ENCODE data around the gene IRF9. TPM values are rescaled to one million over a fixed set of nuclear protein-coding genes. Genes with fewer than 3 reads are reported as not detected.

The IRF9 gene
- polyA plus RNA-seq, 1 experiment = 48.4 TPM

DNA sequence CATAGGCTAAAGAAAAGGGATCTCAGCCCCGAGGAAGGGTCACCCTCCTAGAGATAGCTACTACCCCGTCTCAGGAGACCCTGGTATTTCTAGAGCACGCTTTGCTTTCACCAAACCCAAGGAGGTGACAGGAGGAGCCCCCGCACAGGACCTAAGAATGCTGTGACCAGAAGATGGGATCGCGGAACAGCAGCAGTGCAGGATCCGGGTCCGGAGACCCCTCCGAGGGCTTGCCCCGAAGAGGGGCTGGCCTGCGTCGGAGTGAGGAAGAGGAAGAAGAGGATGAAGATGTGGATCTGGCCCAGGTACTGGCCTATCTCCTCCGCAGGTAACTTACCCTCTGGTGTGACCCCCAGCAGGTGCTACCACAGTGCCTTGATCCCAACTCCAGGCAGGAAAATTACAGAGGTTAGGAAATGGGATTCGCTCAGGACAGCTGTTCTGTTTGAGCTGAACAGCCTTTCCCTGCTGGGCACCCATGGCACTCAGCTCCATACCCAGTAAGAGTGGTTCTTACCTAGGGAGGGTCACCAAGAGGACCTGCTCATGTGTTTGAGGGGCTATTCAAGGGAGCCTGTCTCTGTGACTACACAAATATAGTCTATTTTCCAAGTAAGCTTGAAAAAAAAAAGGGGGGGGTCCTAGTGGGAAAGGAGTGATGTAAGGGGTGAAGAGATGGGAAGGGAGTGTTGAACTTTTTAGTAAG, 45.5 kb upstream of the IRF9 start:
- no peak for DNase-seq (ENCODE audit: low read depth, low spot score)
- no peaks in the 10 kb centered on the region for H3K27me3 ChIP-seq (ENCODE audit: control insufficient read depth, insufficient read depth, low read length)
- H3K9me3 ChIP-seq (ENCODE audit: control insufficient read depth, insufficient read depth, low read length) = no peaks in the 10 kb centered on the region
- POLR2A ChIA-PET = interaction anchor here (1.0 to 2.5 kb wide), 8 partner anchors 9 to 1020 kb away, joined by 3 to 36 read pairs (median 8); partner anchors contain the start of genes ACIN1, C14orf119, CHMP4A and PCK2
- TF ChIP-seq, protein P1, sequence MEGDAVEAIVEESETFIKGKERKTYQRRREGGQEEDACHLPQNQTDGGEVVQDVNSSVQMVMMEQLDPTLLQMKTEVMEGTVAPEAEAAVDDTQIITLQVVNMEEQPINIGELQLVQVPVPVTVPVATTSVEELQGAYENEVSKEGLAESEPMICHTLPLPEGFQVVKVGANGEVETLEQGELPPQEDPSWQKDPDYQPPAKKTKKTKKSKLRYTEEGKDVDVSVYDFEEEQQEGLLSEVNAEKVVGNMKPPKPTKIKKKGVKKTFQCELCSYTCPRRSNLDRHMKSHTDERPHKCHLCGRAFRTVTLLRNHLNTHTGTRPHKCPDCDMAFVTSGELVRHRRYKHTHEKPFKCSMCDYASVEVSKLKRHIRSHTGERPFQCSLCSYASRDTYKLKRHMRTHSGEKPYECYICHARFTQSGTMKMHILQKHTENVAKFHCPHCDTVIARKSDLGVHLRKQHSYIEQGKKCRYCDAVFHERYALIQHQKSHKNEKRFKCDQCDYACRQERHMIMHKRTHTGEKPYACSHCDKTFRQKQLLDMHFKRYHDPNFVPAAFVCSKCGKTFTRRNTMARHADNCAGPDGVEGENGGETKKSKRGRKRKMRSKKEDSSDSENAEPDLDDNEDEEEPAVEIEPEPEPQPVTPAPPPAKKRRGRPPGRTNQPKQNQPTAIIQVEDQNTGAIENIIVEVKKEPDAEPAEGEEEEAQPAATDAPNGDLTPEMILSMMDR (IDR thresholded peaks at IDR 0.05; ENCODE audit: low read depth, low read length) = no peak
- H3K27ac ChIP-seq (ENCODE audit: low read depth, low read length) = no peak overlapping the region
- CTCF ChIA-PET = interaction anchor here (0.6 to 2.6 kb wide), 8 partner anchors 9 to 192 kb away, joined by 3 to 21 read pairs (median 6); partner anchors contain the start of genes CIDEB, IRF9, PCK2 and PSME1
- peak overlapping the region; percentile 92 for H3K4me3 ChIP-seq (ENCODE audit: low read depth, low read length)

DNA sequence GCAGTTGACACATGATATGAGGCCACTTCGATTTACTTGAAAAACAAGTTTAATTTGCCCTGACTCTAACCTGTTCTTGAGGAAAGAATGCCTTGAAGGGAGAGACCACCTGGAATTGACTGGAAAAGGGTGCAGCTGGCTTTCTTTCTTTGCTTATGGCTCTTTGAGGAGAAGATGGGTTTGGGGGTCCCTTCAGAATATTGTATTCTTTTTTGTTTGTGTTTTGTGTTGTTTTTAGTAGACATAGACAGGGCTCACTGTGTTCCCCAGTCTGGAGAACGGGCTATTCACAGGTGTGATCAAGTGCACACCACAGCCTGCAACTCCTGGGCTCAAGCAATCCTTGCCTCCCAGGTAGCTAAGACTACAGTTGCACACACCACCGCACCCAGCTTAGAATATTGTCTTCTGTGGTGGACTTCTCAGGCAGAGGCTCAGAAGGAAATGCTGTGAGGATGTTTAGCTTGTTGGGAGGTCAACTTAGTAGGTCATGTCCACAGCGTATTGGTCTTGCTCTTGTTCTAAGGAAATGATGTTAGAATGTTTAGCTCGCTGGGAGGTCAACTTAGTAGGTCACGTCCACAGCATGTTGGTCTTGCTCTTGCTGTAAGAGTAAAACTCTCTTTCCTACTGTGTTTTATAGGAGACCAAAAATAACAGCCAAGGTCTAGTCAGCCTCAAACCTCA, 44.8 kb upstream of the IRF9 start:
- H3K27me3 ChIP-seq (ENCODE audit: control insufficient read depth, insufficient read depth, low read length) = no peaks in the 10 kb centered on the region
- CTCF ChIA-PET = interaction anchor here (1.2 to 1.4 kb wide), 2 partner anchors 45 to 180 kb away, joined by 3 to 5 read pairs; partner anchors contain the start of gene IRF9
- TF ChIP-seq, protein P1 (IDR thresholded peaks at IDR 0.05; ENCODE audit: low read depth, low read length) = no peak
- DNase-seq (ENCODE audit: low read depth, low spot score) = no peak
- H3K4me3 ChIP-seq (ENCODE audit: low read depth, low read length) = no peak overlapping the region
- no peak overlapping the region for H3K27ac ChIP-seq (ENCODE audit: low read depth, low read length)
- no peaks in the 10 kb centered on the region for H3K9me3 ChIP-seq (ENCODE audit: control insufficient read depth, insufficient read depth, low read length)
- POLR2A ChIA-PET = no interaction called here

DNA sequence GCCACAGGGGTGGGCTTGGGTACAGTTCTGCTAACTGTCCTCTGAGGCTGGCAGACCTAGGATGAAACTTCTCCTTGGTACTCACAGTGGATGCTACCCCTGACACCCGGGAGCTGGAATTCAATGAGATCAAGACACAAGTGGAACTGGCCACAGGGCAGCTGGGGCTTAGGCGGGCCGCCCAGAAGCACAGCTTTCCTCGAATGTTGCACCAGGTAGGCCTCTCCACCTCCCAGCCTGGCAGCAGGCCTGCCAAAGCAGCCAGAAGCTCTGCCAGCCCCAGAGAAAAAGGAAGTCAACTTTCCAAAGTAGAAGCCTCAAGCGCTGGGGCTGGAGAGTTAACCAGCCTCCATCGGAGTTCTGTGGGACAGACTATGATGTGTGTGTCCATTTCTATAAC, 43.9 kb upstream of the IRF9 start:
- Histone ChIP-seq H3K4me3 (ENCODE audit: low read depth, low read length) (no peak overlapping the region), H3K27me3 (ENCODE audit: control insufficient read depth, insufficient read depth, low read length) (no peaks in the 10 kb centered on the region), H3K27ac (ENCODE audit: low read depth, low read length) (no peak overlapping the region), H3K9me3 (ENCODE audit: control insufficient read depth, insufficient read depth, low read length) (no peaks in the 10 kb centered on the region)
- TF ChIP-seq, protein P1 (IDR thresholded peaks at IDR 0.05; ENCODE audit: low read depth, low read length) = no peak
- POLR2A ChIA-PET = no interaction called here
- no peak for DNase-seq (ENCODE audit: low read depth, low spot score)
- CTCF ChIA-PET = interaction anchor here (2.0 kb wide), 1 partner anchor 9 kb away, joined by 9 read pairs; no protein-coding TSS in a partner anchor

DNA sequence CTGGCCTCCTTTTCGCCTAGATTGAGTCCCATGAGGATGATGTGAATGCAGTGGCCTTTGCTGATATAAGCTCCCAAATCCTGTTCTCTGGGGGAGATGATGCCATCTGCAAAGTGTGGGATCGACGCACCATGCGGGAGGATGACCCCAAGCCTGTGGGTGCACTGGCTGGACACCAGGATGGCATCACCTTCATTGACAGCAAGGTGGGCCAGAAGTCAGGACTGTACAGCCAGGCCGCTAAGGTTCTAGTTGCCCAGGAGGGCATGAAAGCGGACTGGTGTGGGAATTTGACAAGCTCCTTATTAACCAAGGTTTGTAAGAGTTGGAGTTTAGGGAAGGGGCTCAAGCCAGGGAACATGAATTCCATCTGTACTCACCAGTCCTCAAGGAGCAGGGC, 41.4 kb upstream of the IRF9 start:
- CTCF ChIA-PET = interaction anchor here (0.9 kb wide), 1 partner anchor 11 kb away, joined by 3 read pairs; no protein-coding TSS in a partner anchor
- POLR2A ChIA-PET = no interaction called here

More for the DNA sequence above, 41.4 kb upstream of the IRF9 start:
- H3K9me3 ChIP-seq (ENCODE audit: control insufficient read depth, insufficient read depth, low read length) = no peaks in the 10 kb centered on the region
- no peak for DNase-seq (ENCODE audit: low read depth, low spot score)
- no peak overlapping the region for H3K27ac ChIP-seq (ENCODE audit: low read depth, low read length)
- TF ChIP-seq, protein P1 (IDR thresholded peaks at IDR 0.05; ENCODE audit: low read depth, low read length) = no peak
- H3K4me3 ChIP-seq (ENCODE audit: low read depth, low read length) = no peak overlapping the region
- no peaks in the 10 kb centered on the region for H3K27me3 ChIP-seq (ENCODE audit: control insufficient read depth, insufficient read depth, low read length)

Measured in AG04450 (cell line).